Prostate gland (tissue), 2 donors: Measurements from ENCODE around the gene ZNF223. TPM values are rescaled to one million over a fixed set of nuclear protein-coding genes. Genes with fewer than 3 reads are reported as not detected.

Experiments used
- DNase-seq: peaks from one replicate; pipeline ENCODE4 v3.0.0-alpha.2; 2019; ENCODE audit warnings: low spot score
- H3K27ac ChIP-seq, 2 donors: fragments of 200-600 bp; sonication (generic); 2 replicates each; pipeline ENCODE4 v1.5.1; 2017 to 2019
- H3K27me3 ChIP-seq: fragments of 200-600 bp; sonication (generic); replicated peaks from 2 replicates; pipeline ENCODE4 v1.5.1; 2019; ENCODE audit not compliant: insufficient read depth
- H3K36me3 ChIP-seq, 2 donors: fragments of 200-600 bp; sonication (generic); 1 replicate in 1 of 2; 2 replicates in 1 of 2; pipeline versions ENCODE4 v1.5.1 to v1.8.1; 2017 to 2019
- H3K4me1 ChIP-seq: fragments of 200-600 bp; sonication (generic); replicated peaks from 2 replicates; pipeline ENCODE4 v1.5.1; 2019
- H3K4me3 ChIP-seq, 2 donors: fragments of 200-600 bp; sonication (generic); 2 replicates each; pipeline ENCODE4 v1.5.1; 2017 to 2019
- H3K9me3 ChIP-seq: fragments of 200-600 bp; sonication (generic); 2 replicates; pipeline ENCODE4 v1.5.1; 2017
- CTCF ChIP-seq, 4 experiments: fragments of 200-600 bp in 2 of 4; fragments of 450-650 bp in 2 of 4; sonication (generic) in 2 of 4; IDR thresholded peaks; 1 replicate in 3 of 4; 2 replicates in 1 of 4; pipeline ENCODE4 v1.5.1; 2016 to 2019; ENCODE audit warnings: antibody characterized with exemption in 4 of 4, mild to moderate bottlenecking in 2 of 4, moderate library complexity in 2 of 4
- POLR2A ChIP-seq: fragments of 450-650 bp; IDR thresholded peaks from one replicate; pipeline ENCODE4 v1.6.1; 2016; ENCODE audit warnings: antibody characterized with exemption, mild to moderate bottlenecking
- POLR2AphosphoS5 ChIP-seq: sonication (generic); formaldehyde crosslinking; IDR thresholded peaks from one replicate; pipeline ENCODE4 v1.6.1; 2017; ENCODE audit warnings: antibody characterized with exemption
- WGBS: methylation state at CpG from one replicate; pipeline ENCODE4 v1.1.5; 2018; 5-methylcytosine and 5-hydroxymethylcytosine counted together
- intact Hi-C: fragments of 100-400 bp; cut with DNase I; formaldehyde crosslinking; loops from one replicate; pipeline ENCODE4 v1.14.2; 2022
- total RNA-seq, 2 donors: library from RNA; depleted of rRNA; stranded (reverse); fragments of >200 nt; gene quantifications; one replicate each; pipeline ENCODE4 v1.1.0, GENCODE V29; 2016

The ZNF223 gene
- total RNA-seq, 2 donors from 2014 or later, result 9.1 to 10.6 TPM

GRCh38 chr19:44024900-44025216 is 27.0 kb upstream of the ZNF223 start:
- DNase-seq, result no peak
- Histone ChIP-seq H3K27me3 (no peaks in the 10 kb centered on the region), H3K4me1 (no peaks in the 10 kb centered on the region), H3K9me3 (no peaks in the 10 kb centered on the region), H3K27ac (peak overlapping the region; percentile 36 to 52), H3K4me3 (peak overlapping the region; percentile 59 to 67), H3K36me3 (peaks cover 0 to 3% of the 10 kb centered on the region in 2 donors)
- 33% methylated on average over 4 of the region's 4 CpGs for WGBS
- intact Hi-C loops, result no loop called here
- TF ChIP-seq POLR2A (no peak), POLR2AphosphoS5 (no peak), CTCF (IDR thresholded peaks at IDR 0.05) (no peak)

- intact Hi-C loops, result no loop called here
- TF ChIP-seq POLR2AphosphoS5 (peak; percentile 85), POLR2A (no peak)
- no peaks in the 10 kb centered on the region for H3K27me3 ChIP-seq
- H3K4me1 ChIP-seq, result no peaks in the 10 kb centered on the region
- H3K36me3 ChIP-seq, result peaks cover 0 to 3% of the 10 kb centered on the region in 2 donors
- H3K9me3 ChIP-seq, result no peaks in the 10 kb centered on the region
- peak within 1 kb of the TSS; percentile 59 to 67 for H3K4me3 ChIP-seq
- DNase-seq, result peak; percentile 83
- H3K27ac ChIP-seq, result peak within 1 kb of the TSS; percentile 36 to 52
- WGBS, result 1% methylated on average over 37 of the region's 37 CpGs
These were observed 26.5 kb upstream of the ZNF223 start, which contains the start of gene ZNF222 for GRCh38 chr19:44025217-44025936. Gene ZNF222, plus strand, starts transcription at chr19:44025379. Its CDS starts 58 bp downstream, at chr19:44025437.

GRCh38 chr19:44026622-44027021 is 25.2 kb upstream of the ZNF223 start:
- H3K9me3 ChIP-seq, result no peaks in the 10 kb centered on the region
- no peak for DNase-seq
- TF ChIP-seq POLR2AphosphoS5 (no peak), CTCF (IDR thresholded peaks at IDR 0.05) (no peak), POLR2A (no peak)
- no peaks in the 10 kb centered on the region for H3K27me3 ChIP-seq
- H3K4me3 ChIP-seq, result no peak overlapping the region
- H3K36me3 ChIP-seq, result peaks cover 0 to 3% of the 10 kb centered on the region in 2 donors
- 95% methylated on average over 6 of the region's 6 CpGs for WGBS
- H3K27ac ChIP-seq, result no peak overlapping the region
- intact Hi-C loops, result no loop called here
- no peaks in the 10 kb centered on the region for H3K4me1 ChIP-seq

- DNase-seq, result no peak
- Histone ChIP-seq H3K27ac (no peak overlapping the region), H3K4me3 (no peak overlapping the region), H3K9me3 (peaks cover 5% of the 10 kb centered on the region), H3K36me3 (peaks cover 6 to 12% of the 10 kb centered on the region in 2 donors), H3K4me1 (no peaks in the 10 kb centered on the region), H3K27me3 (no peaks in the 10 kb centered on the region)
- WGBS, result 92% methylated on average over 1 of the region's 1 CpG
- intact Hi-C loops, result no loop called here
- TF ChIP-seq CTCF (IDR thresholded peaks at IDR 0.05), result no peak
- no peak for TF ChIP-seq POLR2A
- TF ChIP-seq POLR2AphosphoS5, result no peak
These were observed 19.7 kb upstream of the ZNF223 start for GRCh38 chr19:44032001-44032610.

GRCh38 chr19:44042147-44042546 is 9.7 kb upstream of the ZNF223 start:
- 80% methylated on average over 2 of the region's 2 CpGs for WGBS
- no peaks in the 10 kb centered on the region for H3K4me1 ChIP-seq
- intact Hi-C loops, result no loop called here
- H3K4me3 ChIP-seq, result no peak overlapping the region
- no peak for DNase-seq
- TF ChIP-seq CTCF (IDR thresholded peaks at IDR 0.05) (no peak), POLR2A (no peak), POLR2AphosphoS5 (no peak)
- no peaks in the 10 kb centered on the region for H3K36me3 ChIP-seq
- H3K9me3 ChIP-seq, result no peaks in the 10 kb centered on the region
- H3K27ac ChIP-seq, result no peak overlapping the region
- no peaks in the 10 kb centered on the region for H3K27me3 ChIP-seq
